Nephron progenitor cell (in vitro differentiated cells): Measurements from ENCODE around the gene ACBD4.

Experiments
- DNase-seq: peaks from one replicate; pipeline ENCODE4 v3.0.0; 2021
- H3K27ac Mint-ChIP-seq: 2 replicates; pipeline ENCODE4 v1.8.0; 2021; ENCODE audit warnings: mild to moderate bottlenecking, moderate library complexity, mixed read lengths
- H3K27me3 Mint-ChIP-seq: 2 replicates; pipeline ENCODE4 v1.8.0; 2021; ENCODE audit warnings: mild to moderate bottlenecking, low read depth, mixed read lengths; ENCODE audit not compliant: poor library complexity
- H3K36me3 Mint-ChIP-seq: 2 replicates; pipeline ENCODE4 v1.8.0; 2021; ENCODE audit warnings: low read depth, mixed read lengths
- H3K4me1 Mint-ChIP-seq: 2 replicates; pipeline ENCODE4 v1.8.0; 2021; ENCODE audit warnings: mixed read lengths
- H3K4me3 Mint-ChIP-seq: 2 replicates; pipeline ENCODE4 v1.8.0; 2021; ENCODE audit warnings: mild to moderate bottlenecking, moderate library complexity, mixed read lengths
- H3K9me3 Mint-ChIP-seq: 2 replicates; pipeline ENCODE4 v1.8.0; 2021; ENCODE audit warnings: mild to moderate bottlenecking, moderate library complexity, mixed read lengths
- TF ChIP-seq, protein P1 (sequence below): fragments of 200-600 bp; sonication (generic); IDR thresholded peaks from 2 replicates; pipeline ENCODE4 v1.5.0; 2021; ENCODE audit warnings: antibody characterized with exemption

The ACBD4 gene

DNA sequence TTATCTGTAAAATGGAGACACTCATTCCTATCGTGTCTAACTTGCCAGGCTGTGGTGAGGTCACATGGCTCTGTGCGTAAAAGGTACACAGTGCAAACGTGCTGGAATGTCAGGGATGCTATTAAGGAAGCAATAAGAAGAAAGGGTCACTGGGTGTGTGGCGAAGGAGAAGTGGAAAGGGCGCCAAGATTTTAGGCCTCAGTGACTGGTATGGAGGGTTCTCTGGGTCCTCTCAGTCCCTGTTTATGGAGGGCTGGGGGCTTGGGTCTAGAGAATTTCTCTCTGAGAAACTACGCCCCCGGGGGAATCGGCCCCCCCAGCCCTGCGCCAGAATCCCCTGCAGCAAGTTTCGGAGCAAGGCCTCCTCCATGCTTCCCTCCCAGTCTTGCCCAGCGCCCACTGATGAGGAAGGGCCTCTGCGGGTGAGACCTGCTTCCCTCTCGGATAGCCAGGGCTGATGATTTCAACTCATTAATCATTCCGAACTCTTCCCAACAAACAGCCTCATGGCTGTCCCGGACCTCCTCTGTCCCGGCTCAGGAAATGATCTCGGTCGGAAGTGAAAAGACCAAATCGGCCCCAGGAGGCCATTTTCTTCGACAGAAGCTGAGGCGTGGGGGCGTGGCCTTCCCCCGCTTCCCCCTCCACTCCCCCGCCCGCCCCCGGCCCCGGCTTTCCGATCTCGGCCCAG, 11.5 kb downstream of the ACBD4 start:
- H3K4me3 Mint-ChIP-seq: peak overlapping the region; percentile 100
- no peaks in the 10 kb centered on the region for H3K36me3 Mint-ChIP-seq
- H3K27me3 Mint-ChIP-seq: peaks cover 9% of the 10 kb centered on the region
- H3K9me3 Mint-ChIP-seq: no peaks in the 10 kb centered on the region
- peaks cover 55% of the 10 kb centered on the region for H3K4me1 Mint-ChIP-seq
- TF ChIP-seq, protein P1, sequence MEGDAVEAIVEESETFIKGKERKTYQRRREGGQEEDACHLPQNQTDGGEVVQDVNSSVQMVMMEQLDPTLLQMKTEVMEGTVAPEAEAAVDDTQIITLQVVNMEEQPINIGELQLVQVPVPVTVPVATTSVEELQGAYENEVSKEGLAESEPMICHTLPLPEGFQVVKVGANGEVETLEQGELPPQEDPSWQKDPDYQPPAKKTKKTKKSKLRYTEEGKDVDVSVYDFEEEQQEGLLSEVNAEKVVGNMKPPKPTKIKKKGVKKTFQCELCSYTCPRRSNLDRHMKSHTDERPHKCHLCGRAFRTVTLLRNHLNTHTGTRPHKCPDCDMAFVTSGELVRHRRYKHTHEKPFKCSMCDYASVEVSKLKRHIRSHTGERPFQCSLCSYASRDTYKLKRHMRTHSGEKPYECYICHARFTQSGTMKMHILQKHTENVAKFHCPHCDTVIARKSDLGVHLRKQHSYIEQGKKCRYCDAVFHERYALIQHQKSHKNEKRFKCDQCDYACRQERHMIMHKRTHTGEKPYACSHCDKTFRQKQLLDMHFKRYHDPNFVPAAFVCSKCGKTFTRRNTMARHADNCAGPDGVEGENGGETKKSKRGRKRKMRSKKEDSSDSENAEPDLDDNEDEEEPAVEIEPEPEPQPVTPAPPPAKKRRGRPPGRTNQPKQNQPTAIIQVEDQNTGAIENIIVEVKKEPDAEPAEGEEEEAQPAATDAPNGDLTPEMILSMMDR: no peak
- peak overlapping the region; percentile 100 for H3K27ac Mint-ChIP-seq
- no peak for DNase-seq

DNA sequence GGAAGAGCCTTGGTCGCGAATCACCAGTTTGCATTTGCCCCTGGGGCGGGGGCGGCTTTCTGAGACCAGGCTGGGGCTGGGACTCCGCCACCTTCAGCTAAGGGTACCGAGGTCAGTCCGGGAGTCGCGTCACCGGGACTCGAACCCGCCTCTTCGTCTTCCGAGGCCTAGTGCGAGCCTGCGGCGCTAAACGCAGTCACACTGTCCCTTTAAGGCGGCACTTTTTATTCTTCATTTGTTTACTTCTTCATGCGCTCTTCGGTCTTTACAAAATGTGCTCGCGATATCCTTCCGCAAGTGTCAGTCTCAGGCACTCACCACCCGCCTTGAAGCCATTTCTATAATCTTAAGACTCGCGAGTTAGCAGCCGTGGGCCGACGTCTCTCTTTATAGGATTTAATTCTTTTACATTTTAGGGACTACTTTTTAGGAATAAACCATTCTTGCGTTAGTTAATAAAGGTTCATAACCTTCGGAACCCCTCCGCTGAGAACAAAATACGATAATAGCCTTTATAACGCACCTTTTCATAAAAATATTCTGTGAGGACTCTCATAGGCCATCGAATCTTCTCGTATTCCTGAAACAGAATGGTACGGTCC, 12.2 kb downstream of the ACBD4 start:
- Mint-ChIP-seq H3K9me3 (no peaks in the 10 kb centered on the region), H3K27me3 (peaks cover 9% of the 10 kb centered on the region), H3K4me3 (peak overlapping the region; percentile 100), H3K27ac (peak overlapping the region; percentile 100), H3K36me3 (no peaks in the 10 kb centered on the region), H3K4me1 (peaks cover 55% of the 10 kb centered on the region)
- peak; percentile 78 for DNase-seq
- TF ChIP-seq, protein P1: no peak

DNA sequence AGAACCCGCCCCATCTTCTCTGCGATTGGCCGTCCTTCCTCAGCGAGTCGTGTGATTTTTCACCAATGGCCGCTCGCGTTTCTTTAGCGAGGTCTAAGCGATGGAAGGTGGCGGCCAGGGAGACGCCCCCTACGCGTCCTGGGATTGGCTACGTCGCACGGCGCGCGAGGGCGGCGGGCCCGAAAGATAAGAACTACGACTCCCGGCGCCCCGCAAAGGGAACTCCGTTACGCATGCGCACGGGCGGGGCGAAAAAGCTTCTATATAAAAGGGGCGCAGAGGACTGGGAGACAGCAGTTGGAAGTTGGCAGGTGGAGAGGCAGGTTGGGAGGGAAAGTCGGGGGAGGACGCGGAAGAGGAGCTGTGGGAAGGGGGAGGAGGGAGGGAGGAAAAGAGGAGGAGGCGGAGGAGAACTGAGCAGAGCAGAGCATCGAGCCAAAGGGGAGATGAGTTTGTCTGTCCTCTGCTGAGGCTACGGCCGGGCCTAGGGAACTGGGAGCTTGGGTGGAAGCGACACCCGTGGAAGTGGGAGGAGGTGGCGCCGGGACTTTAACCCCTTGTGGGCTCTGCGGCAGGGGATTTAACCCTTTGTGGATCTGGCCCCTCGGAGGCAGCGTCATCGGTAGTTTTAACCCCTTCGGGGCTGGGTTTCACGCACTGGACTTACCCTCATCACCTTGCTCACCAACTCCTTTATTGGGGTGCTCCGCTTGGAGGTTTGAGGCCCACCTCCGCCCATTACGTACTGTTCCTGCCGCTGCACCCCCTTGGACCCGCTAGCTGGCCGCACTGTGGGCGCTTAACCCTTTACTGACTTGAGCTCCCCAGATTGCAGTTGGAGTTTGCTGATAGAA, 12.9 kb downstream of the ACBD4 start, which contains the start of gene HEXIM1:
Gene HEXIM1, plus strand, starts transcription at position 293 of the 854 bp plus-strand sequence. CDS start 716 bp downstream, outside the sequence.
- Mint-ChIP-seq H3K4me3 (peak within 1 kb of the TSS; percentile 100), H3K4me1 (peaks cover 47% of the 10 kb centered on the region), H3K9me3 (no peaks in the 10 kb centered on the region), H3K36me3 (no peaks in the 10 kb centered on the region), H3K27me3 (peaks cover 9% of the 10 kb centered on the region), H3K27ac (peak within 1 kb of the TSS; percentile 100)
- peak; percentile 98 for DNase-seq
- TF ChIP-seq, protein P1: no peak

DNA sequence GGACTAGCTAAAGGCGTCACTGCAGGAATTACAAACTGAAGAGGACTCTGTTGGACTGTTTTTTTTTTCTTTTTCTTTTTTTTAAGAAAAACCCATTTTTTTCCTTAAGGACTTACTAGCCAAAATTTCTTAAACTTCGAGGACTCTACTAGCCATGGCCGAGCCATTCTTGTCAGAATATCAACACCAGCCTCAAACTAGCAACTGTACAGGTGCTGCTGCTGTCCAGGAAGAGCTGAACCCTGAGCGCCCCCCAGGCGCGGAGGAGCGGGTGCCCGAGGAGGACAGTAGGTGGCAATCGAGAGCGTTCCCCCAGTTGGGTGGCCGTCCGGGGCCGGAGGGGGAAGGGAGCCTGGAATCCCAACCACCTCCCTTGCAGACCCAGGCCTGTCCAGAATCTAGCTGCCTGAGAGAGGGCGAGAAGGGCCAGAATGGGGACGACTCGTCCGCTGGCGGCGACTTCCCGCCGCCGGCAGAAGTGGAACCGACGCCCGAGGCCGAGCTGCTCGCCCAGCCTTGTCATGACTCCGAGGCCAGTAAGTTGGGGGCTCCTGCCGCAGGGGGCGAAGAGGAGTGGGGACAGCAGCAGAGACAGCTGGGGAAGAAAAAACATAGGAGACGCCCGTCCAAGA, 13.7 kb downstream of the ACBD4 start:
- peaks cover 40% of the 10 kb centered on the region for H3K4me1 Mint-ChIP-seq
- TF ChIP-seq, protein P1: peak; percentile 60
- H3K36me3 Mint-ChIP-seq: no peaks in the 10 kb centered on the region
- H3K27me3 Mint-ChIP-seq: peaks cover 9% of the 10 kb centered on the region
- peak overlapping the region; percentile 100 for H3K4me3 Mint-ChIP-seq
- no peaks in the 10 kb centered on the region for H3K9me3 Mint-ChIP-seq
- H3K27ac Mint-ChIP-seq: peak overlapping the region; percentile 100
- DNase-seq: peak; percentile 84

DNA sequence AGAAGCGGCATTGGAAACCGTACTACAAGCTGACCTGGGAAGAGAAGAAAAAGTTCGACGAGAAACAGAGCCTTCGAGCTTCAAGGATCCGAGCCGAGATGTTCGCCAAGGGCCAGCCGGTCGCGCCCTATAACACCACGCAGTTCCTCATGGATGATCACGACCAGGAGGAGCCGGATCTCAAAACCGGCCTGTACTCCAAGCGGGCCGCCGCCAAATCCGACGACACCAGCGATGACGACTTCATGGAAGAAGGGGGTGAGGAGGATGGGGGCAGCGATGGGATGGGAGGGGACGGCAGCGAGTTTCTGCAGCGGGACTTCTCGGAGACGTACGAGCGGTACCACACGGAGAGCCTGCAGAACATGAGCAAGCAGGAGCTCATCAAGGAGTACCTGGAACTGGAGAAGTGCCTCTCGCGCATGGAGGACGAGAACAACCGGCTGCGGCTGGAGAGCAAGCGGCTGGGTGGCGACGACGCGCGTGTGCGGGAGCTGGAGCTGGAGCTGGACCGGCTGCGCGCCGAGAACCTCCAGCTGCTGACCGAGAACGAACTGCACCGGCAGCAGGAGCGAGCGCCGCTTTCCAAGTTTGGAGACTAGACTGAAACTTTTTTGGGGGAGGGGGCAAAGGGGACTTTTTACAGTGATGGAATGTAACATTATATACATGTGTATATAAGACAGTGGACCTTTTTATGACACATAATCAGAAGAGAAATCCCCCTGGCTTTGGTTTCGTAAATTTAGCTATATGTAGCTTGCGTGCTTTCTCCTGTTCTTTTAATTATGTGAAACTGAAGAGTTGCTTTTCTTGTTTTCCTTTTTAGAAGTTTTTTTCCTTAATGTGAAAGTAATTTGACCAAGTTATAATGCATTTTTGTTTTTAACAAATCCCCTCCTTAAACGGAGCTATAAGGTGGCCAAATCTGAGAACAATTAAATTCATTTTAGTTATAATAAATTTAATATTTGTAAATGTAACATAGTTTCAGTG, 14.5 kb downstream of the ACBD4 start:
- peaks cover 38% of the 10 kb centered on the region for H3K4me1 Mint-ChIP-seq
- peaks cover 9% of the 10 kb centered on the region for H3K27me3 Mint-ChIP-seq
- H3K36me3 Mint-ChIP-seq: no peaks in the 10 kb centered on the region
- no peaks in the 10 kb centered on the region for H3K9me3 Mint-ChIP-seq
- peak; percentile 58 for DNase-seq
- peak overlapping the region; percentile 100 for H3K4me3 Mint-ChIP-seq
- H3K27ac Mint-ChIP-seq: peak overlapping the region; percentile 100
- TF ChIP-seq, protein P1: no peak
